SJCRH30 (cell line): Measurements from ENCODE around the gene TMSB10. TPM values are rescaled to one million over a fixed set of nuclear protein-coding genes. Genes with fewer than 3 reads are reported as not detected.

Experiments used
- DNase-seq, 2 experiments: peaks; one replicate each; pipeline ENCODE4 v3.0.0-alpha.2; 2015 to 2020
- H3K27ac ChIP-seq: fragments of 250-450 bp; sonication (Bioruptor Pico); 2 replicates; pipeline ENCODE4 v1.5.1; 2020; ENCODE audit warnings: mild to moderate bottlenecking, moderate library complexity
- H3K27me3 ChIP-seq: fragments of 250-450 bp; sonication (Bioruptor Pico); 2 replicates; pipeline ENCODE4 v1.5.1; 2020; ENCODE audit warnings: mild to moderate bottlenecking, moderate library complexity
- H3K36me3 ChIP-seq: fragments of 250-450 bp; sonication (Bioruptor Pico); 2 replicates; pipeline ENCODE4 v1.5.1; 2020; ENCODE audit warnings: mild to moderate bottlenecking, moderate library complexity
- H3K4me1 ChIP-seq: fragments of 250-450 bp; sonication (Bioruptor Pico); 2 replicates; pipeline ENCODE4 v1.5.1; 2020; ENCODE audit warnings: mild to moderate bottlenecking, moderate library complexity
- H3K4me3 ChIP-seq: fragments of 250-450 bp; sonication (Bioruptor Pico); 2 replicates; pipeline ENCODE4 v1.5.1; 2020; ENCODE audit warnings: mild to moderate bottlenecking, moderate library complexity
- H3K9me3 ChIP-seq: fragments of 250-450 bp; sonication (Bioruptor Pico); replicated peaks from 2 replicates; pipeline ENCODE4 v1.5.1; 2020; ENCODE audit warnings: mild to moderate bottlenecking, moderate library complexity
- total RNA-seq: library from RNA; depleted of rRNA; stranded (reverse); fragments of >200 nt; shearing (Covaris generic); gene quantifications from 2 replicates; pipeline ENCODE4 v1.2.3, GENCODE V29; 2014

The TMSB10 gene
- total RNA-seq, 1 experiment from 2014 or later: 2,398 TPM

- H3K9me3 ChIP-seq: no peaks in the 10 kb centered on the region
- no peaks in the 10 kb centered on the region for H3K36me3 ChIP-seq
- H3K27ac ChIP-seq: no peak overlapping the region
- no peak for DNase-seq
- H3K27me3 ChIP-seq: peaks cover 21% of the 10 kb centered on the region
- H3K4me1 ChIP-seq: no peaks in the 10 kb centered on the region; the same call in 1 of the 2 replicates
- no peak overlapping the region for H3K4me3 ChIP-seq
Observed at GRCh38 chr2:84885111-84885510, 20.3 kb upstream of the TMSB10 start.

DNA sequence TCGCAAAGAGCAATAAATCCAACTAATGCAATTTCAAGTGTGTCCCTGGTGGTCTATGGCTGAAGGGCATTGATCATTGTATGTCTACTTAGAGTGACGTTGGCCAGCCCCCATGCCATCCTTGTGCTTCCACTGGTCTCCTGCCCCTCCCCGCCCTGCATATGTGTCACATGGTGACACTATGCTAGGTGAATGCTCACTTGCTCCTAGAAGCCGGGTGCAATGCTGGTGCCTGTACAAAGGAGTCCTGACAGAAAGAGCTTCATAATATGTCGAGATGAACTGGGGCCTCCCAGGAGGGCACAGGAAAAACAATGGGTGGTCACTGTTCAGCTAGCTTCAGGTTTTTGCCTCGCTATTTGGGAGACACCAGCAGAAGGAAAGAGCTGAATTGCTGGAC, 18.7 kb upstream of the TMSB10 start:
- no peak for DNase-seq

DNA sequence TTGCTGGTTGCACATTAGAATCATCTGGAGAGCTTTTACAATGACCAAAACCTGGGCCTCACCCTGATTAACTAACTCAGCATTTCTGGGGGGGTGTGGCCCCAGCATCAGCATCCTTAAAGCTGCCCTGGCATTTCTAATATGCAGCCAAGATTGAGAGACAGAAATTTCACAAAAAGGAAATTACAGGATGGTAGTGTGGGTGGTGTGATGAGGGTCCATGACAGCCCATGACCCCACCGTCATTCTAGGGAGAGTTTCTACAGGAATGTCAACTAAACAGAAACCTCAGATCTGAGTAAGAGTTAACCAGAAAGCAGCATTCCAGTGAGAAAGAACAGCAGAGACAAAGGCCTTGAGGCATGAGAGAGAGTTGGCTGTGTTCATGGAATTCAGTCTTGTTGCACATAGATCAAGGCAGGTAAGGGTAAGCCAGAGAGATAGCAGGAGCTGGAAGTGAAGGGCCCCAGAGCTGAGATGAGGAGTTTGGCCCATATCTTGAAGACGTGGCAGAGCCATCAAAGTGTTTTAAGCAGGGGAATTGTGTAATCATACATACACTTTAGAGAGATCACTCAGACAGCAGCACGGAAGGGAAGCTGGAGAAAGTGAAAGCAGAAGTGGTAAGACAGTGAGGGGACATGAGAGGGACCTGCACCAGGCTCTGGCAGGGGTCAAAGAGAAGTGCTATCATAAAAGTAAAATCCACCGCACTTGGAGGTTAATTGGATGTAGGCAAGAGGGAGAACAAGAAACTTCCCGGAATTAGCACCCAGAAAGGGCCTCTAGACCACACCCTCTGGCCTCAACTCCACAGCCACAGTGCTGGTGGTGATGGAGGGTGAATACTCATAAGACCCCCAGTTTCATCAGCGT, 16.8 kb upstream of the TMSB10 start:
- DNase-seq: no peak
- H3K36me3 ChIP-seq: no peaks in the 10 kb centered on the region
- H3K27me3 ChIP-seq: peaks cover 11% of the 10 kb centered on the region; the same call in 1 of the 2 replicates
- H3K4me3 ChIP-seq: peak overlapping the region; percentile 21
- no peaks in the 10 kb centered on the region for H3K9me3 ChIP-seq
- no peaks in the 10 kb centered on the region for H3K4me1 ChIP-seq
- no peak overlapping the region for H3K27ac ChIP-seq

More for the DNA sequence above, 18.7 kb upstream of the TMSB10 start:
- no peak overlapping the region for H3K4me3 ChIP-seq
- H3K36me3 ChIP-seq: no peaks in the 10 kb centered on the region
- no peaks in the 10 kb centered on the region for H3K4me1 ChIP-seq
- no peak overlapping the region for H3K27ac ChIP-seq
- peaks cover 11% of the 10 kb centered on the region; the same call in 1 of the 2 replicates for H3K27me3 ChIP-seq
- H3K9me3 ChIP-seq: no peaks in the 10 kb centered on the region

GRCh38 chr2:84889332-84889731, 16.1 kb upstream of the TMSB10 start:
- H3K27me3 ChIP-seq: peaks cover 4% of the 10 kb centered on the region; the same call in 1 of the 2 replicates
- no peaks in the 10 kb centered on the region for H3K36me3 ChIP-seq
- no peaks in the 10 kb centered on the region for H3K9me3 ChIP-seq
- no peaks in the 10 kb centered on the region for H3K4me1 ChIP-seq
- DNase-seq: no peak
- H3K4me3 ChIP-seq: no peak overlapping the region
- H3K27ac ChIP-seq: no peak overlapping the region

DNA sequence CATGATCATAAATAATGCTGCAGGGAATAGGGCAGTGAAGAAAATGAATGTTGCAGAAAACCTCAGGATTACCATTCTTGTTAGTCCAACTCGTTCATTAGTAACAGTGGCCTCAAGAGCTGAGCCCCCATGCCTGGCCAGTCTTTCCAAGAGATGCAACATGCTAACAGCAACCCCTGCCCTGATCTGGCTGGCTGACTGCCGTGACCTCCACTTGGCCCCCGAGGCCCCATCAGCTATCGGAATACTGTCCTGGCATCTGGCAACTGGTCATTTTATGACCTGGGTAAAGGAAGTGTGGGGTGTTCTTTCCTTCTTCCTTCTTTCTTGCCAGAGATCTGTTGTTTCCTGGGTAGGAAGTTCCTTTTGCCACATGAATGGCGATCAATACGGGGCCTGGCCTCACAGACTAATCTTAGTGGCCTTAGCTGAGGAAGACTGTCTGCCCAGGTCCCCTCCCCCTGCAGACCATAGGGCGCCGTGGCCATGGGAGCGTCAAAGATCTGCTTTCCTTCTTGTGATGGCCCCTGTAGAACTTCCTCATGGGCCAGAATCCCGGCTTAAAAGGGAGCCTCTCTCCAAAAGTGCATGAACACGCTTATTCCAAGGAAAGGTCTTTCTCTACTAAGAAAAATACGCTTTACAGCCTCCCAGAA, 14.0 kb upstream of the TMSB10 start:
- H3K27me3 ChIP-seq: peaks cover 4% of the 10 kb centered on the region; the same call in 1 of the 2 replicates
- no peak for DNase-seq
- H3K4me1 ChIP-seq: peaks cover 7% of the 10 kb centered on the region
- H3K9me3 ChIP-seq: no peaks in the 10 kb centered on the region
- no peak overlapping the region for H3K27ac ChIP-seq
- no peaks in the 10 kb centered on the region for H3K36me3 ChIP-seq
- H3K4me3 ChIP-seq: no peak overlapping the region

DNA sequence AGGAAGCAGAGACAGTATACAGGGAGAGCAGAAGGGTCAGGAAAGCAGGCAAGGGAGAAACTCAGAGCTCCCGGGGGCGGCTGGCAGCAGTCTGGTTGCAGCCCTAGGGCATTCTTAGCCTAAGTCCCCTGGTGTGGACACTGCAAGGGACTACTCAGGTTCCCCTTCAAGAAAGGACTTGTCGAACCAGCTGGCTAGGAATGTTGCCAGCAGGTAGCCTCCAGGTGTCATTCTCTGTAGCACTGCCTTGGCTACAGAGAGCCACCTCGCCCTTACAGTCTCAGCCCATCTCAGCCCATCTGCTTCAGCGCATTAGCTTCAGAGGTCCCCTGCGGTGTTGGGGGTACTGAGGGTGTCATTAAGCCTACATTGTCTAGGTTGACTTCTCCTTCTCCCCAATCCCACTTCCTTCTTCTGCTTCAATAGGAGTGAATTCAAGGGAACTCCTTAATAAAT, 11.3 kb upstream of the TMSB10 start:
- no peak for DNase-seq
- no peak overlapping the region; the same call in 1 of the 2 replicates for H3K27ac ChIP-seq
- H3K4me1 ChIP-seq: peaks cover 26% of the 10 kb centered on the region
- no peak overlapping the region for H3K4me3 ChIP-seq
- no peaks in the 10 kb centered on the region for H3K27me3 ChIP-seq
- H3K9me3 ChIP-seq: no peaks in the 10 kb centered on the region
- H3K36me3 ChIP-seq: no peaks in the 10 kb centered on the region

- Histone ChIP-seq H3K4me3 (peak overlapping the region; percentile 3; the same call in 1 of the 2 replicates), H3K4me1 (peaks cover 33% of the 10 kb centered on the region), H3K36me3 (no peaks in the 10 kb centered on the region), H3K27me3 (no peaks in the 10 kb centered on the region), H3K9me3 (no peaks in the 10 kb centered on the region), H3K27ac (peak overlapping the region; percentile 53)
- peak; percentile 59 to 77 for DNase-seq
Observed at GRCh38 chr2:84894758-84895520, 10.5 kb upstream of the TMSB10 start.

- H3K9me3 ChIP-seq: no peaks in the 10 kb centered on the region
- DNase-seq: no peak
- H3K4me1 ChIP-seq: peaks cover 37% of the 10 kb centered on the region
- no peaks in the 10 kb centered on the region for H3K27me3 ChIP-seq
- no peak overlapping the region for H3K4me3 ChIP-seq
- no peaks in the 10 kb centered on the region for H3K36me3 ChIP-seq
- H3K27ac ChIP-seq: no peak overlapping the region
Observed at GRCh38 chr2:84896567-84896966, 8.9 kb upstream of the TMSB10 start.

DNA sequence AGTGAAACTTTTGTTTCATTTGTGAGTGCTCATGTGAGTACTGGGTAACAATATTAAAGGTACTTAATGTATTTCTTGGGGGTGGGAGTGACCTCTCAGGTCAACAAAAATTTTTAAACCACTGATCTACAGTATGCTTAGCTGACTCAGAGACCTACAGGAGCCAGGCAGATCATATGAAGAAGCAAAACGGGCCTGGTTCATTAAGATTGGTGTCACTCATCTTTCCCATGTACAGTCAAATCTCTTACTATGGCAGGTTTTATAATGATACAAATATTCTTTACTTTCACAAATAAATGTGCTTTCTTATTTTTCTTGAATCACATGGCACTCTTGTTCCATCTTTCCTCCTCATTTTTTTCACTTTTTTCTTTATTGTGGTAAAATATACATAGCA, 7.7 kb upstream of the TMSB10 start:
- no peaks in the 10 kb centered on the region for H3K27me3 ChIP-seq
- H3K4me1 ChIP-seq: peaks cover 37% of the 10 kb centered on the region
- no peak for DNase-seq
- H3K9me3 ChIP-seq: no peaks in the 10 kb centered on the region
- no peak overlapping the region for H3K4me3 ChIP-seq
- H3K36me3 ChIP-seq: no peaks in the 10 kb centered on the region
- peak overlapping the region; percentile 48 for H3K27ac ChIP-seq

DNA sequence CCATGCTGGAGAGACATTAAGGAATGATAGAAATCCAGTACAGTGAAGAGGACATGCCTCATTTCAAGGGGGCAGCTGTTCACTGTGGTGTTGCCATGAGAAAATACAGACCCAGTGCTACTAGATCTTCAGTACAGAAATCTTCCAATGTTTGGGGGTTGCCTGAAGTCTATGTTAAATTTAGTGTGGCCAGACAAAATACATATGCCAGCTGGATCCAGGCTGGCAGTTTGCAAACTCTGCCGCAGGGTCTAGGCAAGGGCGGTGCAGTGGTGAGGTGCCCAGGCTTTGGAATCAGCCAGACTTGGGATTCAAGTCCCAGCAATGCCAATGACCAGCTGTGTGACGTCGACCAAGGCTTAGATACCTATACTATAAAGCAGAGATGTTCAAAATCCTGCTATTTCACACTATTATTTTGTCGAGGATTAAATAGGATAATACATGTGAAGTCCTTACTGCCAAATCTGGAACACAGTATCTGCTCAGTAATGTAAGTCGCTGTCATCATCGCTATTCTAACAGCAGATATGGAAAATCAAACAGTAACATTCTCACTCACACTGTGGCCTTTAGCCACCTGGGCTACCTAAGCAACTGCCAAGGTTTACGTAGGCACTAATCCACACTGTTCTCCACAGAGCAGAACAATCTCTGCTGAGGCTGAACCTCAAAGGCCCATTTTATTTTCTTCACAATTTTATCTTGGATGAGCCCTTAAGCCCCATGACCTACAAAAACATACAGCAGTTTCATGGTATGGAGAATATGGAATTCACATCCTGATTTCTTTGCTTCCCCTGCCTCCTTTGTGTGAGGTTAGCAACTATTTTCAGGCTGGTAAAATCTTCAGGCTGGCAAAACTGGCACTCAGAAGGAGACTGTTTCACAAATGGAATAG, 5.9 kb upstream of the TMSB10 start:
- Histone ChIP-seq H3K4me3 (no peak overlapping the region), H3K4me1 (peaks cover 37% of the 10 kb centered on the region), H3K27ac (peak overlapping the region; percentile 48; the same call in 1 of the 2 replicates), H3K36me3 (no peaks in the 10 kb centered on the region), H3K27me3 (no peaks in the 10 kb centered on the region), H3K9me3 (no peaks in the 10 kb centered on the region)
- DNase-seq: peak in 1 of 2 experiments; percentile 34

GRCh38 chr2:84900971-84901370, 4.5 kb upstream of the TMSB10 start:
- no peak overlapping the region for H3K4me3 ChIP-seq
- no peaks in the 10 kb centered on the region for H3K27me3 ChIP-seq
- no peak overlapping the region for H3K27ac ChIP-seq
- H3K36me3 ChIP-seq: no peaks in the 10 kb centered on the region
- no peak for DNase-seq
- H3K4me1 ChIP-seq: peaks cover 30% of the 10 kb centered on the region
- no peaks in the 10 kb centered on the region for H3K9me3 ChIP-seq

- H3K27ac ChIP-seq: no peak overlapping the region
- 0 out of 2 replicates have a peak, but pooled peaks cover 3% of the 10 kb centered on the region for H3K36me3 ChIP-seq
- no peak overlapping the region for H3K4me3 ChIP-seq
- peak in 1 of 2 experiments; percentile 26 for DNase-seq
- no peaks in the 10 kb centered on the region for H3K9me3 ChIP-seq
- H3K4me1 ChIP-seq: peaks cover 30% of the 10 kb centered on the region
- no peaks in the 10 kb centered on the region for H3K27me3 ChIP-seq
Observed at GRCh38 chr2:84901593-84902120, 3.8 kb upstream of the TMSB10 start.

DNA sequence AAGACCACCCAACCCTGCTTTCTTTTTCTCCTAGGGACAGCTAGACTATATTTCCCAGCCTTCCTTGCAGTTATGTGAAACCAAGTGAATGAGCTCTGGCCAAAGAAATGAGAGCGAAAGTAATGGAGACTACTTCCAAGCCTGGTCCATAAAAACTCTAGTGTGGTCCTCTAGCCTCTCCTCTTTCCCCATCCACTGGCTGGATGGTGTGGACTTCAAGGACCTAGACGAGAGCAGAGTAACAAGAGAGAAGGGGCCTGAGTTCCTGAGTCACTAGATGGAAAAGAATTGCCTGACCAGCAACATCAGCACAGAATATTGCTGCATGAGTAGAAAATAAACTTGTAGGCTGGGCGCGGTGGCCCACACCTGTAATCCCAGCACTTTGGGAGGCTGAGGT, 2.9 kb upstream of the TMSB10 start:
- Histone ChIP-seq H3K4me3 (no peak overlapping the region), H3K4me1 (peaks cover 29% of the 10 kb centered on the region), H3K36me3 (peaks cover 12% of the 10 kb centered on the region; the same call in 1 of the 2 replicates), H3K27ac (no peak overlapping the region), H3K9me3 (no peaks in the 10 kb centered on the region), H3K27me3 (no peaks in the 10 kb centered on the region)
- no peak for DNase-seq
